Left ventricle myocardium inferior (tissue), 1 donor: ENCODE data around the gene VAT1. TPM values are rescaled to one million over a fixed set of nuclear protein-coding genes. Genes with fewer than 3 reads are reported as not detected.
"Not testable (repeated sequence)": the region's sequence is repeated elsewhere in the genome, so short reads cannot be mapped to it uniquely, and the experiment has no call there.

Source experiments
- DNase-seq: peaks from one replicate; pipeline ENCODE4 v3.0.0-alpha.2; 2020
- H3K27ac ChIP-seq: fragments of 200-600 bp; replicated peaks from 2 replicates; pipeline ENCODE4 v1.8.0; 2021
- H3K27me3 ChIP-seq: fragments of 200-600 bp; 2 replicates; pipeline ENCODE4 v1.8.0; 2021; ENCODE audit warnings: low read depth
- H3K36me3 ChIP-seq: fragments of 200-600 bp; 2 replicates; pipeline ENCODE4 v1.8.0; 2021
- H3K4me1 ChIP-seq: fragments of 200-600 bp; 2 replicates; pipeline ENCODE4 v1.8.0; 2021
- H3K4me3 ChIP-seq: fragments of 200-600 bp; 2 replicates; pipeline ENCODE4 v1.8.0; 2021; ENCODE audit warnings: mild to moderate bottlenecking, moderate library complexity
- H3K9me3 ChIP-seq: fragments of 200-600 bp; replicated peaks from 2 replicates; pipeline ENCODE4 v1.8.0; 2021
- intact Hi-C: fragments of 100-400 bp; cut with micrococcal nuclease; formaldehyde crosslinking; loops from one replicate; pipeline ENCODE4 v1.11.0; 2022
- total RNA-seq: library from RNA; stranded (reverse); fragmentation: NEBNext Ultra II Directional; extraction: Animal tissue kit (Norgen Biotek cat#: 25700); gene quantifications from one replicate; pipeline ENCODE4 v1.2.1, GENCODE V29; 2021
- TF ChIP-seq, protein P1 (sequence below): fragments of 200-600 bp; IDR thresholded peaks from 2 replicates; pipeline ENCODE4 v1.8.0; 2021; ENCODE audit warnings: antibody characterized with exemption, mild to moderate bottlenecking, borderline replicate concordance
- donor health status: DM: no; HTN: yes; CAD: no; lungs with severe emphysema.

Gene VAT1
- total RNA-seq, 1 donor from 2014 or later, result 68.2 TPM

DNA sequence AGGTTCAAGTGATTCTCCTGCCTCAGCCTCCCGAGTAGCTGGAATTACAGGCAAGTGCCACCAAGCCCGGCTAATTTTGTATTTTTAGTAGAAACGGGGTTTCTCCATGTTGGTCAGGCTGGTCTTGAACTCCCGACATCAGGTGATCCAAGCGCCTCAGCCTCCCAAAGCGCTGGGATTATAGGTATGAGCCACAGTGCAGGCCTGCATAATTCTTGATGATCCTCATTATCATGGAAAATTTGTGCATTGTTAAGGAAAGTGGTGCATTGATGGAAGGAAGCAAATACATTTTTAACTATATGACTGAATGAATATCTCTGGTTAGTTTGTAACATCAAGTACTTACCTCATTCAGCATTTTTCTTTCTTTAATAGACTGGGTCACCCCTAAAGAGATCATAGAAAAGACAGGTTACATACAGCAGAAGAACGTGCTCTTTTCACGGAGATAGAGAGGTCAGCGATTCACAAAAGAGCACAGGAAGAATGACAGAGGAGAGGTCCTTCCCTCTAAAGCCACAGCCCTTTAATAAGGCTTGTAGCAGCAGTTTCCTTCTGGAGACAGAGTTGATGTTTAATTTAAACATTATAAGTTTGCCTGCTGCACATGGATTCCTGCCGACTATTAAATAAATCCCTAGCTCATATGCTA is 40.9 kb upstream of the VAT1 start:
- Histone ChIP-seq H3K4me1 (peaks cover 1% of the 10 kb centered on the region), H3K27ac (no peak overlapping the region), H3K4me3 (no peak overlapping the region), H3K9me3 (no peaks in the 10 kb centered on the region), H3K27me3 (no peaks in the 10 kb centered on the region), H3K36me3 (no peaks in the 10 kb centered on the region)
- TF ChIP-seq, protein P1, sequence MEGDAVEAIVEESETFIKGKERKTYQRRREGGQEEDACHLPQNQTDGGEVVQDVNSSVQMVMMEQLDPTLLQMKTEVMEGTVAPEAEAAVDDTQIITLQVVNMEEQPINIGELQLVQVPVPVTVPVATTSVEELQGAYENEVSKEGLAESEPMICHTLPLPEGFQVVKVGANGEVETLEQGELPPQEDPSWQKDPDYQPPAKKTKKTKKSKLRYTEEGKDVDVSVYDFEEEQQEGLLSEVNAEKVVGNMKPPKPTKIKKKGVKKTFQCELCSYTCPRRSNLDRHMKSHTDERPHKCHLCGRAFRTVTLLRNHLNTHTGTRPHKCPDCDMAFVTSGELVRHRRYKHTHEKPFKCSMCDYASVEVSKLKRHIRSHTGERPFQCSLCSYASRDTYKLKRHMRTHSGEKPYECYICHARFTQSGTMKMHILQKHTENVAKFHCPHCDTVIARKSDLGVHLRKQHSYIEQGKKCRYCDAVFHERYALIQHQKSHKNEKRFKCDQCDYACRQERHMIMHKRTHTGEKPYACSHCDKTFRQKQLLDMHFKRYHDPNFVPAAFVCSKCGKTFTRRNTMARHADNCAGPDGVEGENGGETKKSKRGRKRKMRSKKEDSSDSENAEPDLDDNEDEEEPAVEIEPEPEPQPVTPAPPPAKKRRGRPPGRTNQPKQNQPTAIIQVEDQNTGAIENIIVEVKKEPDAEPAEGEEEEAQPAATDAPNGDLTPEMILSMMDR, result no peak
- no peak for DNase-seq
- intact Hi-C loops, result no loop called here

DNA sequence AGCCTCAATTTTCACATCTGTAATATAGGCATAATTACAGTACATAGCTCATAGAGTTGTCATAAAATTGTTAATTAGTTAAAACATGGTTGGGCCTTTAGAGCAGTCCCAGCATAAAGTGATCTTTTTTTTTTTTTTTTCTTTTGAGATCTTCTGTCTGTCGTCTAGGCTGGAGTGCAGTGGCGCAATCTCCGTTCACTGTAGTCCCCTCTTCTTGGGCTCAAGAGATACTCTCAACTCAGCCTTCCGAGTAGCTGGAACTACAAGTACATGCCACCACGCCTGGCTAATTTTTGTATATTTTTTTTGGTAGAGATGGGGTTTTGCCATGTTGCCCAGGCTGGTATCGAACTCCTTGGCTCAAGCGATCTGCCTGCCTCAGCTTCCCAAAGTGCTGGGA is 33.9 kb upstream of the VAT1 start:
- Histone ChIP-seq H3K27me3 (no peaks in the 10 kb centered on the region), H3K27ac (no peak overlapping the region), H3K4me1 (no peaks in the 10 kb centered on the region), H3K4me3 (no peak overlapping the region), H3K36me3 (peaks cover 31% of the 10 kb centered on the region), H3K9me3 (no peaks in the 10 kb centered on the region)
- intact Hi-C loops, result no loop called here
- TF ChIP-seq, protein P1, result no peak
- no peak for DNase-seq

DNA sequence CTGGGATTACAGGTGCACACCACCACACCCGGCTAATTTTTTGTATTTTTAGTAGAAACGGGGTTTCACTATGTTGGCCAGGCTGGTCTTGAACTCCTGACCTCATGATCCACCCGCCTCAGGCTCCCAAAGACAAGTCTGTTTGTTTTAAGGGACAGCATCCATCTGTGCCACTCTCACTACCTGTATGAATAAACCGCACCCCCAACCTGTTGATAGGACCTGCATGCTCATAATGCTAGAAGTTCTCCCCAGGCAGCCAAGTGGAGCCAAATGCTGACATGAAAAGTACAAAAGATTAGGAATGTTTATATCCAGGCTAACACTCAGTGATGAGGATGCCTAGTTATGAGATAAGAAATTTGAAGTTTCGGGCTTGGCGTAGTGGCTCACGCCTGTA is 30.8 kb upstream of the VAT1 start:
- intact Hi-C loops, H3K27ac ChIP-seq, H3K4me1 ChIP-seq, H3K4me3 ChIP-seq, H3K27me3 ChIP-seq, DNase-seq, H3K9me3 ChIP-seq: not testable (repeated sequence)
- peaks cover 36% of the 10 kb centered on the region for H3K36me3 ChIP-seq

DNA sequence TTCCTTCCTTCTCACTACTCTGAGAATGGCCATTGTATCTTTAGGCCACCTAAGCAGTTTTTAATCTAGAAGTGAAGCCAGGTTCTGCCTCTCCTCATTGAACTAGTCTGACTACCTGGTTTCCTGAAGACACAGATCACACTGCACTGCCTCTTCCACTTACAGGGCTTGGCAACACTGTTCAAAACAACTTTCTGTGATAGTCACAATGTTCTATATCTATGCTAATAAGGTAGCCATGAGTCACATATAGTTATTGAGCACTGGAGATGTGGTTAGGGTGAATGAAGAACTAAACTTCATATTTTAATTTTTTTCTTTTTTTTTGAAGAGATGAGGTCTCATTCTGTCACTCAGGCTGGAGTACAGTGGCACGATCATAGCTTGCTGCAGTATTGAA is 29.8 kb upstream of the VAT1 start:
- intact Hi-C loops, result no loop called here
- TF ChIP-seq, protein P1, result no peak
- no peak for DNase-seq
- Histone ChIP-seq H3K4me3 (no peak overlapping the region), H3K4me1 (no peaks in the 10 kb centered on the region), H3K27me3 (no peaks in the 10 kb centered on the region), H3K36me3 (peaks cover 35% of the 10 kb centered on the region), H3K9me3 (no peaks in the 10 kb centered on the region), H3K27ac (no peak overlapping the region)

DNA sequence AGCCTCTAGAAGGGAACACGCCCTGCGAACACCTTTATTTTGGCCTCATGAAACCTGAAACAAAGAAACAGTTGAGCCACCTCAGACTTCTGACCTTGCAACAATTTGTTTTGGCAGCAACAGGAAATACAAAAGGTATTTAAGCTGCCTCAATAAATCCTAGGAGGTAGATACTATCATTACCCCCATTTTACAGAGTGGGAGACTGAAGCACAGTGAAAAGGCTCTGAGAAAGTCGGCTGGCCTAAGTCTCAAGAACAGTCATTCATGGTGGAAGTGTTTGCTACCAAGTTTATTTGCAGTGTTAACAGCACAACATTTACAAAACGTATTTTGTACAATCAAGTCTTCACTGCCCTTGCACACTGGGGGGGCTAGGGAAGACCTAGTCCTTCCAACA is 21.8 kb upstream of the VAT1 start:
- Histone ChIP-seq H3K27me3 (no peaks in the 10 kb centered on the region), H3K36me3 (peaks cover 6% of the 10 kb centered on the region), H3K4me1 (no peaks in the 10 kb centered on the region), H3K27ac (no peak overlapping the region), H3K4me3 (no peak overlapping the region), H3K9me3 (no peaks in the 10 kb centered on the region)
- TF ChIP-seq, protein P1, result no peak
- no peak for DNase-seq
- intact Hi-C loops, result no loop called here

DNA sequence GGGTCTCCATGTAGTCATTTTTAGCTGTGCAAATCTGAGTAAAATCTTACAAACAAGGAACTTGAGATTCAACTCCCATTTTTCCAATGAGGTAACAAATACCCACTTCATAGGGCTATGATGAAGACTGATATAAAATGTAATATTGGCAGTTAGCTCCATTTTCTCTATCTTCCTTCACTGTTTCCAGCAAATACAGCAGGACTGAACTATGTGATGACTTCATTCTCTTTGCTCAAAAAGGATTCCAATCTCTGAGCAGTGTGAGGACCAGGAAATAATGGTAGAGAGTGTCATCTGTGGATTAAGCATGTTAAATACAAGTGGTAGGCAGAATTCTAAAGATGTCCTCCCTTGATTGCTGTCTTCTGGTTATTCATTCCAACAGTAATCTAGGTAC is 21.1 kb upstream of the VAT1 start:
- intact Hi-C loops, result no loop called here
- Histone ChIP-seq H3K36me3 (peaks cover 6% of the 10 kb centered on the region), H3K27ac (no peak overlapping the region), H3K4me3 (no peak overlapping the region), H3K9me3 (no peaks in the 10 kb centered on the region), H3K4me1 (no peaks in the 10 kb centered on the region), H3K27me3 (no peaks in the 10 kb centered on the region)
- no peak for DNase-seq
- TF ChIP-seq, protein P1, result no peak
